ENCODE data around the gene NMT1.

The NMT1 gene

GRCh38 chr17:45132572-45133463 is 71.7 kb downstream of the NMT1 start (continued):
- peak; percentile 48; the same call in 1 of the 2 replicates for TF ChIP-seq CTCF (tag by site-specific recombination; IDR thresholded peaks at IDR 0.05)
- TF ChIP-seq AEBP2 (tag by site-specific recombination; IDR thresholded peaks at IDR 0.05; ENCODE audit: borderline replicate concordance) = no peak
- peak; percentile 68 for TF ChIP-seq KLF1 (tag by site-specific recombination; IDR thresholded peaks at IDR 0.05)
- TF ChIP-seq ZNF169 (tag by site-specific recombination; IDR thresholded peaks at IDR 0.05) = no peak
- TF ChIP-seq RBAK (tag by site-specific recombination; IDR thresholded peaks at IDR 0.05) = no peak
- no peak for TF ChIP-seq ZNF513 (tag by site-specific recombination; IDR thresholded peaks at IDR 0.05)
- peak; percentile 73 for TF ChIP-seq ZNF639 (tag by site-specific recombination; IDR thresholded peaks at IDR 0.05)
- TF ChIP-seq HOXC10 (CRISPR knock-in tag; IDR thresholded peaks at IDR 0.05) = no peak
- TF ChIP-seq GFI1B (tag by site-specific recombination; IDR thresholded peaks at IDR 0.05) = no peak
- peak; percentile 70 for TF ChIP-seq KLF9 (tag by site-specific recombination; IDR thresholded peaks at IDR 0.05; ENCODE audit: low read depth)
- peak; percentile 12; the same call in 1 of the 2 replicates for TF ChIP-seq ZSCAN4 (tag by site-specific recombination; IDR thresholded peaks at IDR 0.05)
- TF ChIP-seq ZNF488 (tag by site-specific recombination; IDR thresholded peaks at IDR 0.05) = no peak
- TF ChIP-seq ZNF23 (tag by site-specific recombination; IDR thresholded peaks at IDR 0.05; ENCODE audit: borderline replicate concordance) = no peak
- peak; percentile 75 for TF ChIP-seq ZBTB7A (tag by site-specific recombination; IDR thresholded peaks at IDR 0.05; ENCODE audit: low read depth)
- no peak; the same call in 1 of the 2 replicates for TF ChIP-seq MYNN (tag by site-specific recombination; IDR thresholded peaks at IDR 0.05; ENCODE audit: borderline replicate concordance)
- 0 out of 2 replicates have a peak, but pooled peaks have one; percentile 40 for TF ChIP-seq ZNF324 (tag by site-specific recombination; IDR thresholded peaks at IDR 0.05)
- TF ChIP-seq ZSCAN18 (tag by site-specific recombination; IDR thresholded peaks at IDR 0.05) = no peak
- TF ChIP-seq PRDM6 (tag by site-specific recombination; IDR thresholded peaks at IDR 0.05) = no peak
- no peak for TF ChIP-seq ZNF433 (tag by site-specific recombination; IDR thresholded peaks at IDR 0.05; ENCODE audit: low read depth)
- TF ChIP-seq ZNF280D (tag by site-specific recombination; IDR thresholded peaks at IDR 0.05) = no peak
- no peak for TF ChIP-seq ZNF19 (tag by site-specific recombination; IDR thresholded peaks at IDR 0.05; ENCODE audit: low read depth)
- TF ChIP-seq ZNF843 (tag by site-specific recombination; IDR thresholded peaks at IDR 0.05) = peak; percentile 49; the same call in 1 of the 2 replicates
- peak; percentile 98 for TF ChIP-seq GLIS2 (tag by site-specific recombination; IDR thresholded peaks at IDR 0.05)

Data from HEK293 (cell line).